GM12891 (cell line): ENCODE measurements around the gene CDRT15L2.
"Not testable (repeated sequence)": the region's sequence is repeated elsewhere in the genome, so short reads cannot be mapped to it uniquely, and the experiment has no call there.

Experiments
- POLR2A ChIP-seq: IDR thresholded peaks from 2 replicates; pipeline ENCODE4 v1.6.1; 2011; ENCODE audit warnings: low read depth, low read length, control low read depth
- POLR2AphosphoS5 ChIP-seq: IDR thresholded peaks from 2 replicates; pipeline ENCODE4 v1.6.1; 2011; ENCODE audit warnings: low read depth, low read length, control low read depth
- POU2F2 ChIP-seq: IDR thresholded peaks from 2 replicates; pipeline ENCODE4 v1.6.1; 2011; ENCODE audit warnings: low read depth, mild to moderate bottlenecking, control low read depth, low read length, moderate library complexity
- SPI1 ChIP-seq: IDR thresholded peaks from 2 replicates; pipeline ENCODE4 v1.6.1; 2011; ENCODE audit warnings: low read depth, low read length, control low read depth
- TAF1 ChIP-seq: IDR thresholded peaks from 2 replicates; pipeline ENCODE4 v1.6.1; 2011; ENCODE audit warnings: low read depth, low read length, control low read depth

GRCh38 chr17:20566736-20567135 lies 12.8 kb upstream of the CDRT15L2 start:
- not testable (repeated sequence) for TF ChIP-seq SPI1, POLR2A, POLR2AphosphoS5, TAF1, POU2F2
